Erythroblast (primary cell): ENCODE measurements around the gene ENG.

Experiments used
- GATA1 ChIP-seq: IDR thresholded peaks from 2 replicates; pipeline ENCODE4 v1.6.1; 2011; ENCODE audit warnings: low read depth, mild to moderate bottlenecking, control low read depth, low read length, moderate library complexity
- POLR2A ChIP-seq: IDR thresholded peaks from 2 replicates; pipeline ENCODE4 v1.6.1; 2011; ENCODE audit warnings: mild to moderate bottlenecking, low read length

DNA sequence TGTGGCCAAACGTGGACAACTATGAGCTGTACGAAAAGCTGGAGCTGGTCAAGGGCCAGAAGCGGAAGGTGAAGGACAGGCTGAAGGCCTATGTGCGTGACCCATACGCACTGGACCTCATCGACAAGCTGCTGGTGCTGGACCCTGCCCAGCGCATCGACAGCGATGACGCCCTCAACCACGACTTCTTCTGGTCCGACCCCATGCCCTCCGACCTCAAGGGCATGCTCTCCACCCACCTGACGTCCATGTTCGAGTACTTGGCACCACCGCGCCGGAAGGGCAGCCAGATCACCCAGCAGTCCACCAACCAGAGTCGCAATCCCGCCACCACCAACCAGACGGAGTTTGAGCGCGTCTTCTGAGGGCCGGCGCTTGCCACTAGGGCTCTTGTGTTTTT lies 65.3 kb downstream of the ENG start:
- TF ChIP-seq POLR2A (no peak), GATA1 (no peak)
